HFFc6 (cell line): Measurements from ENCODE around the gene TUBB1. TPM values are rescaled to one million over a fixed set of nuclear protein-coding genes. Genes with fewer than 3 reads are reported as not detected.
"Not testable (repeated sequence)": the region's sequence is repeated elsewhere in the genome, so short reads cannot be mapped to it uniquely, and the experiment has no call there.

Source experiments
- DNase-seq: peaks from one replicate; pipeline ENCODE4 v3.0.0-alpha.2; 2018
- H3K27ac Mint-ChIP-seq: 2 replicates; pipeline ENCODE4 v1.8.0; 2020; ENCODE audit warnings: mild to moderate bottlenecking, mixed read lengths
- H3K27me3 Mint-ChIP-seq: 2 replicates; pipeline ENCODE4 v1.8.0; 2021; ENCODE audit warnings: mild to moderate bottlenecking, moderate library complexity, mixed read lengths; ENCODE audit not compliant: insufficient read depth
- H3K36me3 Mint-ChIP-seq: 2 replicates; pipeline ENCODE4 v1.8.0; 2021; ENCODE audit warnings: low read depth, mixed read lengths
- H3K4me1 Mint-ChIP-seq: 2 replicates; pipeline ENCODE4 v1.8.0; 2020; ENCODE audit warnings: low read depth, mixed read lengths
- H3K4me3 Mint-ChIP-seq: 2 replicates; pipeline ENCODE4 v1.8.0; 2020; ENCODE audit warnings: mild to moderate bottlenecking, moderate library complexity, mixed read lengths
- H3K9me3 Mint-ChIP-seq: 2 replicates; pipeline ENCODE4 v1.8.0; 2020; ENCODE audit warnings: mild to moderate bottlenecking, mixed read lengths
- total RNA-seq, 6 experiments: library from RNA; stranded (reverse); fragmentation: NEBNext Ultra II Directional; extraction: Animal tissue kit (Norgen Biotek cat#: 25700); gene quantifications; 2 replicates in 1 of 6; 3 replicates in 5 of 6; pipeline ENCODE4 v1.2.3, GENCODE V29; 2021
- TF ChIP-seq, protein P1 (sequence below): fragments of 200-600 bp; sonication (generic); IDR thresholded peaks from 2 replicates; pipeline ENCODE4 v1.5.0; 2021; ENCODE audit warnings: antibody characterized with exemption, mild to moderate bottlenecking

TUBB1 gene
- total RNA-seq, 6 experiments from 2014 or later, result not detected

DNA sequence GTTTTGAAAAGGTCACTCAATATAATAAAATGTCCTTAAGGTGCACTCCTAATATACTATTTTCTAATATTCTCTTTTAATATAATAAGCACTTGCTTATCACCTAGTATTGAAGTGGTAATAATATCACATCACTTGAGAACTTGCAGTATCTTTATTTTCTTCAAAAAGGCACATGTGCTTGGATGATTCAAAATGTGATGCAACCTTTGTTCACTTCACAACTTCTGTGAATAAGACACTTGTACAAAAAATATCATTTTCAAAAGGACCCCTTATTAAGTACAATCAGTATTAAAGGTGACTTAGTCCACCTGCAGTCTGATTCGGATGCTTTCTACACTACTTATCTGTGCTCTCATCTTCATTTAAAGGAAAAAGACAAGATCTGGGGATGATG lies 20.0 kb downstream of the TUBB1 start:
- Mint-ChIP-seq H3K4me1 (peaks cover 45% of the 10 kb centered on the region), H3K27me3 (no peaks in the 10 kb centered on the region; the same call in 1 of the 2 replicates), H3K36me3 (peaks cover 48% of the 10 kb centered on the region), H3K27ac (0 out of 2 replicates have a peak overlapping the region, but pooled peaks have one; percentile 16), H3K4me3 (no peak overlapping the region), H3K9me3 (no peaks in the 10 kb centered on the region; the same call in 1 of the 2 replicates)
- DNase-seq, result no peak
- TF ChIP-seq, protein P1, sequence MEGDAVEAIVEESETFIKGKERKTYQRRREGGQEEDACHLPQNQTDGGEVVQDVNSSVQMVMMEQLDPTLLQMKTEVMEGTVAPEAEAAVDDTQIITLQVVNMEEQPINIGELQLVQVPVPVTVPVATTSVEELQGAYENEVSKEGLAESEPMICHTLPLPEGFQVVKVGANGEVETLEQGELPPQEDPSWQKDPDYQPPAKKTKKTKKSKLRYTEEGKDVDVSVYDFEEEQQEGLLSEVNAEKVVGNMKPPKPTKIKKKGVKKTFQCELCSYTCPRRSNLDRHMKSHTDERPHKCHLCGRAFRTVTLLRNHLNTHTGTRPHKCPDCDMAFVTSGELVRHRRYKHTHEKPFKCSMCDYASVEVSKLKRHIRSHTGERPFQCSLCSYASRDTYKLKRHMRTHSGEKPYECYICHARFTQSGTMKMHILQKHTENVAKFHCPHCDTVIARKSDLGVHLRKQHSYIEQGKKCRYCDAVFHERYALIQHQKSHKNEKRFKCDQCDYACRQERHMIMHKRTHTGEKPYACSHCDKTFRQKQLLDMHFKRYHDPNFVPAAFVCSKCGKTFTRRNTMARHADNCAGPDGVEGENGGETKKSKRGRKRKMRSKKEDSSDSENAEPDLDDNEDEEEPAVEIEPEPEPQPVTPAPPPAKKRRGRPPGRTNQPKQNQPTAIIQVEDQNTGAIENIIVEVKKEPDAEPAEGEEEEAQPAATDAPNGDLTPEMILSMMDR, result no peak

GRCh38 chr20:59040667-59041066 lies 21.4 kb downstream of the TUBB1 start:
- TF ChIP-seq, protein P1, result no peak
- Mint-ChIP-seq H3K9me3 (no peaks in the 10 kb centered on the region; the same call in 1 of the 2 replicates), H3K4me3 (peak overlapping the region; percentile 90), H3K27me3 (no peaks in the 10 kb centered on the region; the same call in 1 of the 2 replicates), H3K27ac (peak overlapping the region; percentile 12), H3K36me3 (peaks cover 36% of the 10 kb centered on the region), H3K4me1 (peaks cover 45% of the 10 kb centered on the region)
- no peak for DNase-seq

- Mint-ChIP-seq H3K4me3 (peak overlapping the region; percentile 90), H3K4me1 (peaks cover 45% of the 10 kb centered on the region), H3K36me3 (peaks cover 31% of the 10 kb centered on the region)
- not testable (repeated sequence) for H3K27me3 Mint-ChIP-seq, H3K27ac Mint-ChIP-seq, DNase-seq, H3K9me3 Mint-ChIP-seq
Measured at GRCh38 chr20:59041487-59041886, 22.3 kb downstream of the TUBB1 start.

DNA sequence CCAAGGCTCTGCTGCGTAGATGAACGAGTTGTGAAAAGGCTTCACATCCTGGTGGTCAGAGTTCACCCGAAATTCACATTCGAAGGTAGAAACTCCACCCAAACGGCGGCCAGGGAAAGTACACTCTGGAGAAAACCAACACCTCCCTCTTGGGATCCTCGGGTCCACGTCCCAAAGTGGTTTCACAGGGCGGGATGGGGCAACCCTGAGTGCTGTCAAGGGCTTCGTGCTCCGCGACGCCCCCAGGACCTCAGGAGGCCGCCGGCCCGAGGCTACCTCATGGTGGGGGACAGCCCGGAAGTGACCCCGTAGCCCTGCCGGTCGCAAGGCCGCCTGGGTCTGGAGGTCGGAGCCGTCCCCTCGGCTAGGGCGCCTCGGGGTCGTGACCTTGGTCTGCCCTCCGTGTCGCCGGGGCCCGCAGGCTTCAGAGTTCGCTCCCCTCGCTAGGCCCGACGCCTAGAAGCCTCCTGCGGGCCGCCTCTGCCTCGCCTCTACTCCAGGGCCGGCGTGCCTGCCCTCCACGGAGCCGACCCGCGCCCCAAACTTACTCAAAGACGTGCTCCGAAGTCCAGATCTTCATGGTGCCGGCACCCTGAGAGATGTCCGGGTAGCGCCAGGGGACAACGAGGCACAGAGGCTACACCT lies 23.0 kb downstream of the TUBB1 start, which contains the start of gene PRELID3B:
Gene PRELID3B (minus strand): TSS at position 636 of the 645 bp plus-strand sequence. CDS start 56 bp downstream, at position 580.
- no peaks in the 10 kb centered on the region for H3K27me3 Mint-ChIP-seq
- no peaks in the 10 kb centered on the region; the same call in 1 of the 2 replicates for H3K9me3 Mint-ChIP-seq
- H3K4me1 Mint-ChIP-seq, result peaks cover 45% of the 10 kb centered on the region
- peak within 1 kb of the TSS; percentile 78 for H3K27ac Mint-ChIP-seq
- TF ChIP-seq, protein P1, result no peak
- H3K36me3 Mint-ChIP-seq, result peaks cover 23% of the 10 kb centered on the region
- peak within 1 kb of the TSS; percentile 90 for H3K4me3 Mint-ChIP-seq
- no peak for DNase-seq

DNA sequence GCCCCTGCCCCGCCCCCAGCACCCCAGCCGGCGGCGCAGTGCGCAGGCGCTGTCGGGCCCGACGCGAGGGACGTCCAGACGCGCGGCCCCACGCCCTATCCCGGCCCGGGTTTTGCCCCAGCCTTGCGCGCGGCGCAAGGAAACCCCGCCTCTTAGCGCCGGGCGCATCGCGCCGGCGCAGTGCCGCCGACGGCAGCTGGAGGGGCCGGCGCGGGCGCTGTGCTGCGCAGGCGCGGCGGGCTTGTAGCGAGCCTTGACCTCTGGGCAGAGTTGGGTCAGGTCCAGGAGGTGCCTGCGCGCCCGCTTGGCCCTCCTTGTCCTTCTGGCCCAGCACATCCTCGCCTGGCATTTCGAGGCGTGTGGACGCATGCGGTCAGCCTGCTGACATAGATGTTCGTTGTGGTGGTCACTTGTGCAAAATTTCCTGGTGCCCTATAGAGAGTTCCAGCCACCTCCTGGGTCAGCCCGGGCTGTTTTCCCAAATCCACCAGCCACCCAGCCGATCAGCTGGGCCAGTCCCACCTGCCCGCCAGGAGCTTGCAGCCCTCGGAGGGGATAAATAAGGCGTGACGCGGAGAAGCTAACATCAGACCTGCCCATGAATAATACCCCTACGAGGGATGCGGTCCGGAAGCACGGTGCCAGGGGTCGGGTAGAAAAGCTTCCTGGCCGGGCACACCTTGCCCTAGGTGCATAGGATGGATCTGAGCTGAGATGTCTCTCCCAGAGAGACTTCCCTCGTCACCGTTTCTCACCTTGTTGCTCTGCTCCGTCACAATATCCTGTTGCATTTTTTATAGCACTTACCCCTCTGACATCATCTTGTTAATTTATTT lies 23.8 kb downstream of the TUBB1 start:
- TF ChIP-seq, protein P1, result no peak
- Mint-ChIP-seq H3K4me3 (peak overlapping the region; percentile 90), H3K9me3 (no peaks in the 10 kb centered on the region; the same call in 1 of the 2 replicates), H3K27me3 (peaks cover 2% of the 10 kb centered on the region; the same call in 1 of the 2 replicates), H3K36me3 (peaks cover 22% of the 10 kb centered on the region), H3K4me1 (peaks cover 51% of the 10 kb centered on the region), H3K27ac (peak overlapping the region; percentile 78)
- peak; percentile 76 for DNase-seq
